Spleen (tissue), 11 donors: ENCODE measurements around the gene TNNI3K. TPM values are rescaled to one million over a fixed set of nuclear protein-coding genes. Genes with fewer than 3 reads are reported as not detected.

Experiments used
- DNase-seq: peaks from one replicate; pipeline ENCODE4 v3.0.0-alpha.2; 2020
- H3K27ac ChIP-seq, 8 donors: fragments of 200-600 bp; sonication (generic) in 7 of 8; 1 replicate in 4 of 8; 2 replicates in 4 of 8; pipeline versions ENCODE4 v1.5.0 to v1.8.0; 2016 to 2021; ENCODE audit warnings: inconsistent platforms in 4 of 8, mild to moderate bottlenecking in 4 of 8, moderate library complexity in 1 of 8
- H3K27me3 ChIP-seq, 7 donors: fragments of 200-600 bp; sonication (generic) in 6 of 7; replicated peaks in 1 of 7; 1 replicate in 4 of 7; 2 replicates in 3 of 7; pipeline versions ENCODE4 v1.5.0 to v1.8.0; 2016 to 2021; ENCODE audit warnings: inconsistent platforms in 3 of 7, mild to moderate bottlenecking in 1 of 7
- H3K36me3 ChIP-seq, 6 donors: fragments of 200-600 bp; sonication (generic) in 5 of 6; 1 replicate in 4 of 6; 2 replicates in 2 of 6; pipeline versions ENCODE4 v1.5.0 to v1.8.0; 2016 to 2021; ENCODE audit warnings: inconsistent platforms in 2 of 6
- H3K4me1 ChIP-seq, 6 donors: fragments of 200-600 bp; sonication (generic) in 5 of 6; 1 replicate in 3 of 6; 2 replicates in 3 of 6; pipeline versions ENCODE4 v1.5.0 to v1.8.0; 2016 to 2021; ENCODE audit warnings: inconsistent platforms in 3 of 6
- H3K4me3 ChIP-seq, 8 donors: fragments of 200-600 bp; sonication (generic) in 7 of 8; 1 replicate in 4 of 8; 2 replicates in 4 of 8; pipeline versions ENCODE4 v1.5.0 to v1.8.0; 2016 to 2021; ENCODE audit warnings: inconsistent platforms in 4 of 8, mild to moderate bottlenecking in 4 of 8, moderate library complexity in 2 of 8
- H3K9me3 ChIP-seq, 8 donors: fragments of 200-600 bp; sonication (generic) in 7 of 8; 1 replicate in 4 of 8; 2 replicates in 4 of 8; pipeline versions ENCODE4 v1.5.0 to v1.8.0; 2016 to 2021; ENCODE audit warnings: inconsistent platforms in 4 of 8
- CTCF ChIP-seq, 11 experiments: fragments of 200-600 bp in 7 of 11; fragments of 450-650 bp in 4 of 11; sonication (generic) in 4 of 11; IDR thresholded peaks in 8 of 11; conservative IDR thresholded peaks in 3 of 11; 1 replicate in 7 of 11; 2 replicates in 4 of 11; pipeline versions ENCODE4 v1.4.0 to v1.8.0; 2016 to 2021; ENCODE audit warnings: antibody characterized with exemption in 11 of 11, inconsistent platforms in 4 of 11, mild to moderate bottlenecking in 1 of 11
- POLR2A ChIP-seq, 3 donors: fragments of 450-650 bp; IDR thresholded peaks; one replicate each; pipeline ENCODE4 v1.5.1; 2017; ENCODE audit warnings: antibody characterized with exemption in 3 of 3, mild to moderate bottlenecking in 1 of 3
- POLR2AphosphoS5 ChIP-seq, 3 donors: sonication (generic); formaldehyde crosslinking; IDR thresholded peaks; one replicate each; pipeline ENCODE4 v1.5.1; 2017; ENCODE audit warnings: antibody characterized with exemption in 3 of 3
- WGBS, 5 donors: extraction: QIAGEN DNeasy Blood & Tissue Kit in 3 of 5; methylation state at CpG; one replicate each; pipeline versions ENCODE4 v1.1.5 to v1.1.7; 2013 to 2018; 5-methylcytosine and 5-hydroxymethylcytosine counted together
- intact Hi-C: fragments of 100-400 bp; cut with DNase I; formaldehyde crosslinking; loops from one replicate; pipeline ENCODE4 v1.15.0; 2023; ENCODE audit warnings: low total_unique reads
- polyA plus RNA-seq, 3 donors: library from polyadenylated mRNA; stranded (reverse); fragments of 200-250 nt; gene quantifications; one replicate each; pipeline ENCODE4 v1.2.1, GENCODE V29; 2013
- total RNA-seq, 7 donors: library from RNA; depleted of rRNA in 3 of 7; stranded (reverse); fragments of >200 nt in 3 of 7; fragmentation: NEBNext Ultra II Directional in 4 of 7; extraction: Animal tissue kit (Norgen Biotek cat#: 25700) in 4 of 7; gene quantifications; one replicate each; pipeline versions ENCODE4 v1.1.0 to v1.2.1, GENCODE V29; 2016 to 2021
- donor health status: healthy with polysubstance abuse.
- donor health status: DM: no; HTN: no; CAD: no; lungs with moderate emphysema.
- donor health status: DM: no; HTN: no; CAD: no.
- donor health status: Bipolar disorder and iron deficiency.
- donor health status: healthy.
- donor health status: DM: no; HTN: no; CAD: no.
- donor health status: DM: yes; HTN: yes; CAD: no.

TNNI3K gene
- total and polyA plus RNA-seq, 10 donors, result 0.41 to 6.2 (median 2.8) TPM; not detected in 1

GRCh38 chr1:74434321-74434720, 199.1 kb downstream of the TNNI3K start:
- Histone ChIP-seq H3K27ac (no peak overlapping the region), H3K4me3 (no peak overlapping the region), H3K4me1 (no peaks in the 10 kb centered on the region), H3K36me3 (no peaks in the 10 kb centered on the region), H3K9me3 (no peaks in the 10 kb centered on the region), H3K27me3 (no peaks in the 10 kb centered on the region)
- TF ChIP-seq POLR2AphosphoS5 (IDR thresholded peaks at IDR 0.05) (no peak), POLR2A (IDR thresholded peaks at IDR 0.05) (no peak), CTCF (IDR thresholded peaks at IDR 0.05 in 8 of 11, conservative IDR thresholded peaks at IDR 0.05 in 3 of 11) (no peak)
- intact Hi-C loops, result no loop called here
- WGBS, 5 donors, result 62 to 81% (median 75%) methylated on average over 2 of the region's 2 CpGs
- no peak for DNase-seq

GRCh38 chr1:74436078-74436477, 200.9 kb downstream of the TNNI3K start:
- no peaks in the 10 kb centered on the region for H3K27me3 ChIP-seq
- no peaks in the 10 kb centered on the region for H3K4me1 ChIP-seq
- H3K36me3 ChIP-seq, result no peaks in the 10 kb centered on the region
- no peak overlapping the region for H3K4me3 ChIP-seq
- no peak for DNase-seq
- TF ChIP-seq POLR2AphosphoS5 (IDR thresholded peaks at IDR 0.05) (no peak), POLR2A (IDR thresholded peaks at IDR 0.05) (no peak), CTCF (IDR thresholded peaks at IDR 0.05 in 8 of 11, conservative IDR thresholded peaks at IDR 0.05 in 3 of 11) (no peak)
- H3K9me3 ChIP-seq, result no peaks in the 10 kb centered on the region
- H3K27ac ChIP-seq, result no peak overlapping the region
- WGBS, 5 donors, result 56 to 70% (median 66%) methylated on average over 1 of the region's 1 CpG
- intact Hi-C loops, result no loop called here

GRCh38 chr1:74437035-74437434, 201.8 kb downstream of the TNNI3K start:
- no peaks in the 10 kb centered on the region for H3K27me3 ChIP-seq
- intact Hi-C loops, result no loop called here
- DNase-seq, result no peak
- no peak overlapping the region for H3K27ac ChIP-seq
- no peaks in the 10 kb centered on the region for H3K36me3 ChIP-seq
- no peaks in the 10 kb centered on the region for H3K9me3 ChIP-seq
- no peak overlapping the region for H3K4me3 ChIP-seq
- H3K4me1 ChIP-seq, result no peaks in the 10 kb centered on the region
- TF ChIP-seq CTCF (IDR thresholded peaks at IDR 0.05 in 8 of 11, conservative IDR thresholded peaks at IDR 0.05 in 3 of 11), result no peak
- no peak for TF ChIP-seq POLR2A (IDR thresholded peaks at IDR 0.05)
- 53 to 63% (median 54%) methylated on average over 1 of the region's 1 CpG for WGBS, 5 donors

- no peaks in the 10 kb centered on the region for H3K36me3 ChIP-seq
- H3K27me3 ChIP-seq, result no peaks in the 10 kb centered on the region
- H3K9me3 ChIP-seq, result peaks cover 0 to 8% (median 0%) of the 10 kb centered on the region in 8 donors
- H3K27ac ChIP-seq, result no peak overlapping the region
- intact Hi-C loops, result no loop called here
- 65 to 77% (median 71%) methylated on average over 1 of the region's 1 CpG for WGBS, 5 donors
- TF ChIP-seq POLR2A (IDR thresholded peaks at IDR 0.05), result no peak
- TF ChIP-seq CTCF (IDR thresholded peaks at IDR 0.05 in 8 of 11, conservative IDR thresholded peaks at IDR 0.05 in 3 of 11), result no peak
- TF ChIP-seq POLR2AphosphoS5 (IDR thresholded peaks at IDR 0.05), result no peak
- no peaks in the 10 kb centered on the region for H3K4me1 ChIP-seq
- no peak for DNase-seq
- no peak overlapping the region for H3K4me3 ChIP-seq
Observed at GRCh38 chr1:74452035-74452434, 216.8 kb downstream of the TNNI3K start.
